OCI-LY7 (cell line): ENCODE data around the gene ZDHHC14. TPM values are rescaled to one million over a fixed set of nuclear protein-coding genes. Genes with fewer than 3 reads are reported as not detected.

Experiments
- BruUV-seq: library from RNA; stranded (reverse); fragments of 400-500 nt; replicated peaks from 2 replicates; lab custom pipeline; 2021; lab: Mats Ljungman, UMichigan
- CTCF ChIA-PET: fragments of 300-600 bp; sonication (Branson Sonifier 250); formaldehyde crosslinking; loops from one replicate; lab custom pipeline; 2022; ENCODE audit warnings: antibody characterized with exemption; ENCODE audit not compliant: unreplicated experiment; lab: Charles Lee
- POLR2A ChIA-PET: fragments of 300-600 bp; sonication (Branson Sonifier 250); formaldehyde crosslinking; loops from one replicate; lab custom pipeline; 2022; ENCODE audit warnings: antibody characterized with exemption; lab: Charles Lee
- DNase-seq: peaks from one replicate; pipeline ENCODE4 v3.0.0-alpha.2; 2015; ENCODE audit warnings: low spot score
- H2AFZ ChIP-seq: fragments of 200-600 bp; sonication (generic), shearing (Covaris generic); 2 replicates; pipeline ENCODE4 v1.6.1; 2014; ENCODE audit warnings: mild to moderate bottlenecking, antibody characterized with exemption, low read length, moderate library complexity
- H3K27ac ChIP-seq: fragments of 200-600 bp; sonication (generic); 2 replicates; pipeline ENCODE4 v1.5.1; 2014; ENCODE audit warnings: mixed run types, low read depth, mild to moderate bottlenecking, moderate library complexity, low read length, inconsistent platforms; ENCODE audit not compliant: poor library complexity, severe bottlenecking
- H3K36me3 ChIP-seq: fragments of 200-600 bp; sonication (generic); 2 replicates; pipeline ENCODE4 v1.6.1; 2014; ENCODE audit warnings: mild to moderate bottlenecking, antibody characterized with exemption, low read length, moderate library complexity, mixed read lengths; ENCODE audit not compliant: insufficient read depth
- H3K4me1 ChIP-seq: fragments of 200-600 bp; sonication (generic); 2 replicates; pipeline ENCODE4 v1.5.1; 2014; ENCODE audit warnings: mild to moderate bottlenecking, low read length; ENCODE audit not compliant: insufficient read depth, poor library complexity, severe bottlenecking
- H3K4me2 ChIP-seq: fragments of 200-600 bp; sonication (generic); 2 replicates; pipeline ENCODE4 v1.6.1; 2014; ENCODE audit warnings: mild to moderate bottlenecking, low read length
- H3K4me3 ChIP-seq: fragments of 200-600 bp; sonication (generic); 2 replicates; pipeline ENCODE4 v1.5.1; 2014; ENCODE audit warnings: mild to moderate bottlenecking, low read depth, low read length; ENCODE audit not compliant: poor library complexity, severe bottlenecking
- H3K79me2 ChIP-seq: fragments of 200-600 bp; sonication (generic); 2 replicates; pipeline ENCODE4 v1.6.1; 2016; ENCODE audit warnings: low read depth, mild to moderate bottlenecking, low read length, moderate library complexity, mixed read lengths; ENCODE audit not compliant: insufficient read depth
- H3K9me2 ChIP-seq: fragments of 200-600 bp; sonication (generic); 2 replicates; pipeline ENCODE4 v1.6.1; 2016; ENCODE audit warnings: mild to moderate bottlenecking, low read length, mixed read lengths; ENCODE audit not compliant: insufficient read depth
- H3K9me3 ChIP-seq: fragments of 200-600 bp; sonication (generic); 2 replicates; pipeline ENCODE4 v1.6.1; 2014; ENCODE audit warnings: mild to moderate bottlenecking, mixed run types, low read length, mixed read lengths
- H4K20me1 ChIP-seq: fragments of 200-600 bp; sonication (generic); 2 replicates; pipeline ENCODE4 v1.6.1; 2014; ENCODE audit warnings: mild to moderate bottlenecking, antibody characterized with exemption, low read length, moderate library complexity, mixed read lengths; ENCODE audit not compliant: insufficient read depth
- EZH2phosphoT487 ChIP-seq: fragments of 200-600 bp; sonication (generic); IDR thresholded peaks from 2 replicates; pipeline ENCODE4 v1.6.1; 2018; ENCODE audit warnings: low read depth, borderline replicate concordance, mild to moderate bottlenecking, mixed run types, antibody characterized with exemption, low read length, moderate library complexity, mixed read lengths
- intact Hi-C: fragments of 100-400 bp; cut with micrococcal nuclease; formaldehyde crosslinking; loops from one replicate; pipeline ENCODE4 v1.10.0; 2022; ENCODE audit not compliant: unreplicated experiment
- total RNA-seq, 2 experiments: library from RNA; depleted of rRNA in 1 of 2; stranded (reverse); fragments of >200 nt in 1 of 2; shearing (Covaris generic) in 1 of 2; gene quantifications; 2 replicates each; pipeline ENCODE4 v1.2.3, GENCODE V29; 2014 to 2022
- TF ChIP-seq, protein P1 (sequence below): fragments of 200-600 bp; sonication (generic); conservative IDR thresholded peaks from 2 replicates; pipeline ENCODE4 v1.5.1; 2014; ENCODE audit warnings: mild to moderate bottlenecking, antibody characterized with exemption, low read length, moderate library complexity, mixed read lengths

The ZDHHC14 gene
- total RNA-seq, 2 experiments from 2014 or later = 0.69 to 3.0 TPM

DNA sequence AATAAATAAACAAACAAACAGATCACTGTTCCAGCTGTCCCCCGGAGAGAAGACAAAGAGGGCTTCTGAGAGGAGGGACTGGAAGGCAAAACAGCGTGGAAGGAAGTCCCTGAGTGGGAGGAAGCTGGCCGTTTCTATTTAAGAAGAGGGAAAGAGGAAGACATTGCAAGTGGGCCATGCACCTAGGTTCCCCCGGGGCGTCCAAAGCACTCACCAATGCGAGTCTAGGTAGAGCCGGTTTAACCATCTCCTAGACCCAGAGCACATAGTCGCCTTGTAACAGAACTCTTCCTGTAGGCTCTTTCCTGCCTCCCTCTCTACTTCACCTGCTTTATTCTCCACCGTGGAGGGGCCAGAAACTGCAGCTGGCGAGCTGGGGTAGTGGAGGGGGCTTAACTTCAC, 158.4 kb downstream of the ZDHHC14 start:
- no peak for DNase-seq
- BruUV-seq = no TSS peak
- Histone ChIP-seq H2AFZ (no peak overlapping the region), H3K27ac (no peak overlapping the region), H3K4me1 (peaks cover 17% of the 10 kb centered on the region), H3K79me2 (no peaks in the 10 kb centered on the region), H3K9me3 (no peaks in the 10 kb centered on the region), H3K36me3 (no peaks in the 10 kb centered on the region), H3K4me3 (no peak overlapping the region), H3K9me2 (no peaks in the 10 kb centered on the region), H3K4me2 (no peak overlapping the region), H4K20me1 (no peaks in the 10 kb centered on the region)
- intact Hi-C loops = no loop called here
- ChIA-PET POLR2A (interaction anchor here (0.8 kb wide), 1 partner anchor 20 kb away, joined by 3 read pairs; no protein-coding TSS in a partner anchor), CTCF (no interaction called here)
- no peak for TF ChIP-seq EZH2phosphoT487
- TF ChIP-seq, protein P1, sequence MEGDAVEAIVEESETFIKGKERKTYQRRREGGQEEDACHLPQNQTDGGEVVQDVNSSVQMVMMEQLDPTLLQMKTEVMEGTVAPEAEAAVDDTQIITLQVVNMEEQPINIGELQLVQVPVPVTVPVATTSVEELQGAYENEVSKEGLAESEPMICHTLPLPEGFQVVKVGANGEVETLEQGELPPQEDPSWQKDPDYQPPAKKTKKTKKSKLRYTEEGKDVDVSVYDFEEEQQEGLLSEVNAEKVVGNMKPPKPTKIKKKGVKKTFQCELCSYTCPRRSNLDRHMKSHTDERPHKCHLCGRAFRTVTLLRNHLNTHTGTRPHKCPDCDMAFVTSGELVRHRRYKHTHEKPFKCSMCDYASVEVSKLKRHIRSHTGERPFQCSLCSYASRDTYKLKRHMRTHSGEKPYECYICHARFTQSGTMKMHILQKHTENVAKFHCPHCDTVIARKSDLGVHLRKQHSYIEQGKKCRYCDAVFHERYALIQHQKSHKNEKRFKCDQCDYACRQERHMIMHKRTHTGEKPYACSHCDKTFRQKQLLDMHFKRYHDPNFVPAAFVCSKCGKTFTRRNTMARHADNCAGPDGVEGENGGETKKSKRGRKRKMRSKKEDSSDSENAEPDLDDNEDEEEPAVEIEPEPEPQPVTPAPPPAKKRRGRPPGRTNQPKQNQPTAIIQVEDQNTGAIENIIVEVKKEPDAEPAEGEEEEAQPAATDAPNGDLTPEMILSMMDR = no peak

DNA sequence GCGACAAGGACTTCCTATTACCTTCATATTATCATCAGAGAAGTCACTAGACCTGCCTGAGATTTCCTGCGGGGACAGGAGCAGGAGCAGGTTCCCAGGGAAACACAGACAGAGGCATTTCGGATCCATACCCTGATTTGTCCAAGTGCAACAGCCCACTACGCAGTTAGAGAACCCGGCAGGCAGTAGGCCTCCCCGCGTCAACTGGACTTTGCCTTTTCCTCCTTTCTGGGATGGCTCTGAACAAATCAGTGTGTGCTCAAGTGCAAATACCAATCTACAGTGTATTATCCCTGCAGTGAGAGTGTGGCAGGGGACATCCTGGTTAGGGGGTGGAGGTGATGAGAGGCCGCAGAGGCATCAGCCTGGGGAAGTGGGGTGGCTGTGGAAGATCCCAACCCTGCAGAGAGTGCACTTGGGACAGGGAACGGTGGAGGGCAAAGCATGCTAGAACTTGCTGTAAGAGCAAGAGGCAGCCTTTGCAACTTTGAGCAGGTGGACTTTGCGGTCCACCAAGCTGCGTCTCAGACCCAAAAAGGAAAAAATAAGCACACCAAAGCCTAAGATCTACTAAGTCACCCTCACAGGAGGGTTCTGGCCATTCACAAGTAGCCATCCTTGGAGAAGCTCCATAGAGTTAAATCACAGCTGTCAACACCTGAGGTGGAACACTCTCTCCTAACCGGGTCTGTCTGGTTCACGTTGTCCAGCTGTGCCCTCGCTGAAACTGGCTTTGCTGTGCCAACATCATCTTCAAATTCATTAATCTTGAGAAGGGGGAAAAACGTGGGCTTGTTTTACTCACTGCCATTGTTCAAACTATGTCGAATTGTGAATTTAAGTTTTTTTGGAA, 159.1 kb downstream of the ZDHHC14 start:
- Histone ChIP-seq H3K9me2 (no peaks in the 10 kb centered on the region), H3K4me2 (no peak overlapping the region), H4K20me1 (no peaks in the 10 kb centered on the region), H3K27ac (no peak overlapping the region), H2AFZ (no peak overlapping the region), H3K4me3 (no peak overlapping the region), H3K36me3 (no peaks in the 10 kb centered on the region), H3K4me1 (peaks cover 17% of the 10 kb centered on the region), H3K9me3 (no peaks in the 10 kb centered on the region), H3K79me2 (no peaks in the 10 kb centered on the region)
- no TSS peak for BruUV-seq
- intact Hi-C loops = no loop called here
- ChIA-PET POLR2A (no interaction called here), CTCF (no interaction called here)
- TF ChIP-seq EZH2phosphoT487 = no peak
- TF ChIP-seq, protein P1 = no peak
- DNase-seq = no peak
